ENCODE results near the gene GREB1L. TPM values are rescaled to one million over a fixed set of nuclear protein-coding genes. Genes with fewer than 3 reads are reported as not detected.

Gene GREB1L
- total RNA-seq, 1 donor from 2014 or later, result 12.3 TPM

DNA sequence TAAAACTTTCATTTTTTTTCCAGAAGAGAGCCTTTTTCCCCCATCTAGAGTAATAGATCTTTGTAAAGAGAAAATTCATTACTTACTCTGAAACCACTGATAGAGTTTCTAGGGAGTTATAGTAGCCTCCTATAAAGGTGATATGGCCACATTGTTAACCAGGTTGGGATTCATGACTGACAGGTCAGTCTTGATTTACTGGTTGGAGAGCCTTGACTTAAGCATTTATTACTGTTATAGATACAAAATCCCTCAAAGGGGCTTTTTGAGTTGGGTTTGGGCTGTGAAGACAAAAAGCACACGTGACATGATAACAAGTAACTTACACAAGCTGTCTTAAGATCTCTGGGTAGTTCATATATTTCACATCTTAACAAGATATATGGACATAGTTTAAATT, 141.0 kb downstream of the GREB1L start:
- Histone ChIP-seq H3K4me3 (no peak overlapping the region), H3K36me3 (no peaks in the 10 kb centered on the region), H3K4me1 (no peaks in the 10 kb centered on the region), H3K27ac (replicated peaks) (no peak overlapping the region), H3K27me3 (ENCODE audit: low read depth) (no peaks in the 10 kb centered on the region), H3K9me3 (replicated peaks) (no peaks in the 10 kb centered on the region)
- DNase-seq, result no peak
- intact Hi-C loops (cut with micrococcal nuclease), result no loop called here
- TF ChIP-seq, protein P1, sequence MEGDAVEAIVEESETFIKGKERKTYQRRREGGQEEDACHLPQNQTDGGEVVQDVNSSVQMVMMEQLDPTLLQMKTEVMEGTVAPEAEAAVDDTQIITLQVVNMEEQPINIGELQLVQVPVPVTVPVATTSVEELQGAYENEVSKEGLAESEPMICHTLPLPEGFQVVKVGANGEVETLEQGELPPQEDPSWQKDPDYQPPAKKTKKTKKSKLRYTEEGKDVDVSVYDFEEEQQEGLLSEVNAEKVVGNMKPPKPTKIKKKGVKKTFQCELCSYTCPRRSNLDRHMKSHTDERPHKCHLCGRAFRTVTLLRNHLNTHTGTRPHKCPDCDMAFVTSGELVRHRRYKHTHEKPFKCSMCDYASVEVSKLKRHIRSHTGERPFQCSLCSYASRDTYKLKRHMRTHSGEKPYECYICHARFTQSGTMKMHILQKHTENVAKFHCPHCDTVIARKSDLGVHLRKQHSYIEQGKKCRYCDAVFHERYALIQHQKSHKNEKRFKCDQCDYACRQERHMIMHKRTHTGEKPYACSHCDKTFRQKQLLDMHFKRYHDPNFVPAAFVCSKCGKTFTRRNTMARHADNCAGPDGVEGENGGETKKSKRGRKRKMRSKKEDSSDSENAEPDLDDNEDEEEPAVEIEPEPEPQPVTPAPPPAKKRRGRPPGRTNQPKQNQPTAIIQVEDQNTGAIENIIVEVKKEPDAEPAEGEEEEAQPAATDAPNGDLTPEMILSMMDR (IDR thresholded peaks at IDR 0.05; ENCODE audit: borderline replicate concordance), result no peak

DNA sequence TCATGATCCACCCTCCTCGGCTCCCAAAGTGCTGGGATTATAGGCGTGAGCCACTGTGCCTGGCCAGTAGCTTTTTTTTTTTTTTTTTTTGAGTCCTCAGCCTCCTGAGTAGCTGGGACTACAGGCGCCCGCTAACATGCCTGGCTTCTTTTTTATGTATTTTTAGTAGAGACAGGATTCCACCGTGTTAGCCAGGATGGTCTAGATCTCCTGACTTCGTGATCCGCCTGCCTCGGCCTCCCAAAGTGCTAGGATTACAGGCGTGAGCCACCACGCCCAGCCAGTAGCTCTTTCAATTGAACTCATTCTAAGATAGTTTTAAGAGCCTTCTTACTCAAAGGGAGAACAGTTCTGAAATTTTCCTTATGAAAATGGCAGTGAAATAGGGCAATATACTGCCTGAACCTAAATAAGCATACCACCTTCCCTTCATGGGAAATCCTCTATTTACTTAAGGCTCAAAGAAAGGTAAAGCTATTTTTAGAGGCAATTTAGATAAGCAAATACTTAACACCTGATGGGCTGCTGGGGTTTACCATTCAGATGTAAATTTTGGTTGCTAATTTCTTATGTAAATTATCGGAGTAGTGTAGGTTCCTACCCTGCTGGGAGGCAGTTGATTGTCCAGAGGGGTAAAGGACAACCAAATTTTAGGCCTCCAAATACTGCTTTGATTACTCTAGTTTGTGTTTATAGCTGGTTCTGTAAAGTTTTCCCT, 144.7 kb downstream of the GREB1L start:
- Histone ChIP-seq H3K27me3 (ENCODE audit: low read depth) (no peaks in the 10 kb centered on the region), H3K9me3 (replicated peaks) (no peaks in the 10 kb centered on the region), H3K36me3 (no peaks in the 10 kb centered on the region), H3K4me3 (no peak overlapping the region), H3K27ac (replicated peaks) (no peak overlapping the region), H3K4me1 (no peaks in the 10 kb centered on the region)
- TF ChIP-seq, protein P1 (IDR thresholded peaks at IDR 0.05; ENCODE audit: borderline replicate concordance), result no peak
- intact Hi-C loops (cut with micrococcal nuclease), result no loop called here
- no peak for DNase-seq

DNA sequence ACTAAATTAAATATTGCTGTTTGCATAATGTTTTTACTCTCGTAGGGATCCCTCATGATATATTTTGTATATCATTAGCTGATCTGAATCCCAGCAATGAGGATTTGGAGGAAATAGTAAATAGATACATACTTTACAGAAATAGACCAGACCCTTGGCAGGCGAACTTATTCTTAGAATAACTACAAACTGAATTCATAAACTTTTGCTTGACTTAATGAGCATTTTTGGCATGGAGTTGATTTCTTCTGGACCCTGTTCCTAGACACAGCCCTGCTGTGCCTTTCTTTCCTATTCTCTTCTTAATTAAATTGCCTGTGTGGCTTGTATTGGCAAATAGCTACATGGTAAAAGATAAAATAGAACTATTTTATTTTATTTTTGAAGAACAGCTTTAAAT, 145.9 kb downstream of the GREB1L start:
- Histone ChIP-seq H3K36me3 (no peaks in the 10 kb centered on the region), H3K4me1 (no peaks in the 10 kb centered on the region)
- TF ChIP-seq, protein P1 (IDR thresholded peaks at IDR 0.05; ENCODE audit: borderline replicate concordance), result no peak

DNA sequence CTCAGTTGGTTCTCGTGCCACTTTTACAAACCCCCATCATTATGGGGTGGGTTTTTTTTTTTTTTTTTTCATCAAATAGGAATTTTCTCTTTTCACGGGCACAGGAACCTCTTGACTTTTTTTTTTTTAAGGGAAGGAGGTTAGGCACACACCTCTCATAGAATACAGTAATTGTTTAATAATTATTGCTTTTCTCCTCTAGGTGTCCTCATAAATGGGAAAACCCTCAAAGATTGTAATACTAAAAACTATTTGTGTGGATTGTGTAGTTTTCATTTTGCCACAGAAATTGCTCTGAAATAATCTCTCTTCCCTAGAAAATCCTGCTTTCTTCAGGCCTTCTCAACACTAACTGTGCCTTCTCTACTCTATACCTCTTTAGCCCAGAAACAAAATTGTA, 147.3 kb downstream of the GREB1L start:
- intact Hi-C loops (cut with micrococcal nuclease), result no loop called here
- TF ChIP-seq, protein P1 (IDR thresholded peaks at IDR 0.05; ENCODE audit: borderline replicate concordance), result no peak
- peaks cover 2% of the 10 kb centered on the region for H3K4me1 ChIP-seq
- no peak overlapping the region for H3K4me3 ChIP-seq
- no peaks in the 10 kb centered on the region for H3K27me3 ChIP-seq (ENCODE audit: low read depth)
- no peaks in the 10 kb centered on the region for H3K36me3 ChIP-seq
- no peaks in the 10 kb centered on the region for H3K9me3 ChIP-seq (replicated peaks)
- no peak for DNase-seq
- no peak overlapping the region for H3K27ac ChIP-seq (replicated peaks)

More for the DNA sequence above, 145.9 kb downstream of the GREB1L start:
- no peak for DNase-seq
- intact Hi-C loops (cut with micrococcal nuclease), result no loop called here
- no peak overlapping the region for H3K4me3 ChIP-seq
- no peaks in the 10 kb centered on the region for H3K9me3 ChIP-seq (replicated peaks)
- H3K27me3 ChIP-seq (ENCODE audit: low read depth), result no peaks in the 10 kb centered on the region
- H3K27ac ChIP-seq (replicated peaks), result no peak overlapping the region

DNA sequence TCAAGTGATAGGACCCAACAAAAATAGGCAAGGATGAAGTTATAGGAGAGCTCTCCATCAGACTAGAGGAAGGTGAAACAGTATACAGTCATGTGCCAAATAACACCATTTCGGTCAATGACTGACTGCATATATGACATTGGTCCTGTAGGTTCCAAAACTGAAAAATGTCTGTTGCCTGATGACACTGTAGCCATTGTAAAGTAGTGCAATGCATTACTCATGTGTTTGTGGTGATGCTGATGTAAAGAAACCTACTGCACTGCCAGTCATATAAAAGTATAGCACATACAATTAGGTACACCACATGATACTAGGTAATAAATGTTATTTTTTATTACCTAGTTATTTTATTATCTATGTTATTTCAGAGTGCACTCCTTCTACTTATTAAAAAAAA, 147.9 kb downstream of the GREB1L start:
- H3K27ac ChIP-seq (replicated peaks), result no peak overlapping the region
- no peak for DNase-seq
- no peaks in the 10 kb centered on the region for H3K9me3 ChIP-seq (replicated peaks)
- TF ChIP-seq, protein P1 (IDR thresholded peaks at IDR 0.05; ENCODE audit: borderline replicate concordance), result no peak
- H3K36me3 ChIP-seq, result no peaks in the 10 kb centered on the region
- no peaks in the 10 kb centered on the region for H3K27me3 ChIP-seq (ENCODE audit: low read depth)
- intact Hi-C loops (cut with micrococcal nuclease), result no loop called here
- peaks cover 4% of the 10 kb centered on the region for H3K4me1 ChIP-seq
- no peak overlapping the region for H3K4me3 ChIP-seq

All from left ventricle myocardium inferior (tissue), 1 donor.